IMR-90 (cell line): ENCODE measurements around the gene POGK.

Experiments used
- BHLHE40 ChIP-seq: fragments of 150-350 bp; IDR thresholded peaks from 2 replicates; pipeline ENCODE4 v1.6.1; 2016; ENCODE audit warnings: mild to moderate bottlenecking, low read depth, low read length
- CEBPB ChIP-seq: IDR thresholded peaks from 2 replicates; pipeline ENCODE4 v1.6.1; 2012; ENCODE audit warnings: low read depth, low read length, improper control_type of control experiment
- CHD1 ChIP-seq: IDR thresholded peaks from 2 replicates; pipeline ENCODE4 v1.6.1; 2012; ENCODE audit warnings: low read depth, low read length, improper control_type of control experiment
- MAFK ChIP-seq: IDR thresholded peaks from 2 replicates; pipeline ENCODE4 v1.6.1; 2012; ENCODE audit warnings: low read depth, low read length, improper control_type of control experiment
- MAZ ChIP-seq: IDR thresholded peaks from 2 replicates; pipeline ENCODE4 v1.6.1; 2012; ENCODE audit warnings: low read depth, mild to moderate bottlenecking, low read length, improper control_type of control experiment, moderate library complexity, borderline replicate concordance
- MXI1 ChIP-seq: IDR thresholded peaks from 2 replicates; pipeline ENCODE4 v1.6.1; 2012; ENCODE audit warnings: low read depth, mild to moderate bottlenecking, low read length, moderate library complexity, borderline replicate concordance
- POLR2A ChIP-seq: IDR thresholded peaks from 2 replicates; pipeline ENCODE4 v1.6.1; 2012; ENCODE audit warnings: mild to moderate bottlenecking, low read depth, low read length
- RAD21 ChIP-seq: IDR thresholded peaks from 2 replicates; pipeline ENCODE4 v1.6.1; 2012; ENCODE audit warnings: low read length, improper control_type of control experiment
- RCOR1 ChIP-seq: IDR thresholded peaks from 2 replicates; pipeline ENCODE4 v1.6.1; 2012; ENCODE audit warnings: mild to moderate bottlenecking, low read length, improper control_type of control experiment; ENCODE audit not compliant: insufficient replicate concordance
- RFX5 ChIP-seq: IDR thresholded peaks from 2 replicates; pipeline ENCODE4 v1.8.0; 2012; ENCODE audit warnings: low read depth, mild to moderate bottlenecking, low read length, moderate library complexity
- USF2 ChIP-seq: fragments of 150-350 bp; IDR thresholded peaks from 2 replicates; pipeline ENCODE4 v1.6.1; 2017; ENCODE audit warnings: mild to moderate bottlenecking, antibody characterized with exemption, low read length, low read depth
- TF ChIP-seq, protein P1 (sequence below): conservative IDR thresholded peaks from 2 replicates; pipeline ENCODE4 v1.5.1; 2012; ENCODE audit warnings: mild to moderate bottlenecking, low read depth, low read length, improper control_type of control experiment
- TF ChIP-seq, protein P2 (sequence below): fragments of 150-350 bp; IDR thresholded peaks from 2 replicates; pipeline ENCODE4 v1.6.1; 2016; ENCODE audit warnings: low read depth, mild to moderate bottlenecking, low read length, moderate library complexity, borderline replicate concordance

DNA sequence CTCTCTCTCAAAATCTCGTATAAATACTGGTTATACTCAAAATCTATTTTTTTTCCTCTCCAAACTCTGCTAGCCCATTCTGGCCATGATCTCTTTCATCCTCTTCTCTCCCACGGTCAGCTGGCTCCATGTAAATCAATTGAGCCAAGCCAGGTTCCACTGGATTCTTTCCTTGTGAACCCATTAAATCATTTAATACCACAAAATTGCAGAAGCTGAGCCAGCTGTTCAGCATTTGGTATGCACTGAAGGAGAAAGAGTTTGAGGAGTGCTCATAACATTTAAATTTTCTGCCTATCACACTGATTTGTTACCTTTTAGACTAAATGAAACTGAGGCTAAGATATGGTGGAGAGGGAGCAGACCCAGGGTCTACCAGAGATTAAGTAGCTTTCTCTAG lies 65.9 kb downstream of the POGK start:
- TF ChIP-seq POLR2A (no peak), CEBPB (no peak), MAZ (no peak), MXI1 (no peak), RFX5 (no peak), CHD1 (no peak), RCOR1 (no peak), RAD21 (no peak), BHLHE40 (no peak), MAFK (no peak), USF2 (no peak)
- TF ChIP-seq, protein P1, sequence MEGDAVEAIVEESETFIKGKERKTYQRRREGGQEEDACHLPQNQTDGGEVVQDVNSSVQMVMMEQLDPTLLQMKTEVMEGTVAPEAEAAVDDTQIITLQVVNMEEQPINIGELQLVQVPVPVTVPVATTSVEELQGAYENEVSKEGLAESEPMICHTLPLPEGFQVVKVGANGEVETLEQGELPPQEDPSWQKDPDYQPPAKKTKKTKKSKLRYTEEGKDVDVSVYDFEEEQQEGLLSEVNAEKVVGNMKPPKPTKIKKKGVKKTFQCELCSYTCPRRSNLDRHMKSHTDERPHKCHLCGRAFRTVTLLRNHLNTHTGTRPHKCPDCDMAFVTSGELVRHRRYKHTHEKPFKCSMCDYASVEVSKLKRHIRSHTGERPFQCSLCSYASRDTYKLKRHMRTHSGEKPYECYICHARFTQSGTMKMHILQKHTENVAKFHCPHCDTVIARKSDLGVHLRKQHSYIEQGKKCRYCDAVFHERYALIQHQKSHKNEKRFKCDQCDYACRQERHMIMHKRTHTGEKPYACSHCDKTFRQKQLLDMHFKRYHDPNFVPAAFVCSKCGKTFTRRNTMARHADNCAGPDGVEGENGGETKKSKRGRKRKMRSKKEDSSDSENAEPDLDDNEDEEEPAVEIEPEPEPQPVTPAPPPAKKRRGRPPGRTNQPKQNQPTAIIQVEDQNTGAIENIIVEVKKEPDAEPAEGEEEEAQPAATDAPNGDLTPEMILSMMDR: no peak
- TF ChIP-seq, protein P2, sequence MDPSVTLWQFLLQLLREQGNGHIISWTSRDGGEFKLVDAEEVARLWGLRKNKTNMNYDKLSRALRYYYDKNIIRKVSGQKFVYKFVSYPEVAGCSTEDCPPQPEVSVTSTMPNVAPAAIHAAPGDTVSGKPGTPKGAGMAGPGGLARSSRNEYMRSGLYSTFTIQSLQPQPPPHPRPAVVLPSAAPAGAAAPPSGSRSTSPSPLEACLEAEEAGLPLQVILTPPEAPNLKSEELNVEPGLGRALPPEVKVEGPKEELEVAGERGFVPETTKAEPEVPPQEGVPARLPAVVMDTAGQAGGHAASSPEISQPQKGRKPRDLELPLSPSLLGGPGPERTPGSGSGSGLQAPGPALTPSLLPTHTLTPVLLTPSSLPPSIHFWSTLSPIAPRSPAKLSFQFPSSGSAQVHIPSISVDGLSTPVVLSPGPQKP: no peak
